Activated naive CD4-positive, alpha-beta T cell treated with anti-CD3 and anti-CD28 coated beads, Interleukin-2, amount 50 U/mL, for 24 hours (primary cell): Measurements from ENCODE around the gene GRAMD1B.

ENCODE experiments used
- H3K27ac Mint-ChIP-seq: one replicate; pipeline ENCODE4 v1.8.0; 2021; ENCODE audit warnings: mild to moderate bottlenecking, mixed read lengths
- H3K27me3 Mint-ChIP-seq: one replicate; pipeline ENCODE4 v1.8.0; 2021; ENCODE audit warnings: mixed read lengths
- H3K36me3 Mint-ChIP-seq: one replicate; pipeline ENCODE4 v1.8.0; 2021; ENCODE audit warnings: mixed read lengths
- H3K4me1 Mint-ChIP-seq: one replicate; pipeline ENCODE4 v1.8.0; 2021; ENCODE audit warnings: mixed read lengths
- H3K4me3 Mint-ChIP-seq: one replicate; pipeline ENCODE4 v1.8.0; 2021; ENCODE audit warnings: mild to moderate bottlenecking, mixed read lengths
- H3K9me3 Mint-ChIP-seq: one replicate; pipeline ENCODE4 v1.8.0; 2021; ENCODE audit warnings: mixed read lengths

GRAMD1B gene

GRCh38 chr11:123429913-123430720, at the start of gene GRAMD1B:
Gene GRAMD1B (plus strand): TSS chr11:123430269. CDS start chr11:123430793, 524 bp downstream.
- Mint-ChIP-seq H3K9me3 (no peaks in the 10 kb centered on the region), H3K4me3 (peak within 1 kb of the TSS; percentile 82), H3K27ac (peak within 1 kb of the TSS; percentile 12), H3K36me3 (no peaks in the 10 kb centered on the region), H3K27me3 (peaks cover 4% of the 10 kb centered on the region), H3K4me1 (peaks cover 23% of the 10 kb centered on the region)

- Mint-ChIP-seq H3K4me1 (peaks cover 10% of the 10 kb centered on the region), H3K4me3 (no peak overlapping the region), H3K36me3 (no peaks in the 10 kb centered on the region), H3K27me3 (no peaks in the 10 kb centered on the region), H3K27ac (no peak overlapping the region), H3K9me3 (no peaks in the 10 kb centered on the region)
Measured at GRCh38 chr11:123381149-123381548, 48.9 kb upstream of the GRAMD1B start.

GRCh38 chr11:123381817-123382554, 48.1 kb upstream of the GRAMD1B start:
- Mint-ChIP-seq H3K27ac (peak overlapping the region; percentile 25), H3K36me3 (no peaks in the 10 kb centered on the region), H3K4me1 (peaks cover 10% of the 10 kb centered on the region), H3K4me3 (no peak overlapping the region), H3K9me3 (no peaks in the 10 kb centered on the region), H3K27me3 (no peaks in the 10 kb centered on the region)

- H3K36me3 Mint-ChIP-seq, result no peaks in the 10 kb centered on the region
- H3K4me1 Mint-ChIP-seq, result peaks cover 10% of the 10 kb centered on the region
- no peak overlapping the region for H3K4me3 Mint-ChIP-seq
- H3K9me3 Mint-ChIP-seq, result no peaks in the 10 kb centered on the region
- peak overlapping the region; percentile 25 for H3K27ac Mint-ChIP-seq
- H3K27me3 Mint-ChIP-seq, result no peaks in the 10 kb centered on the region
Measured at GRCh38 chr11:123382555-123383074, 47.5 kb upstream of the GRAMD1B start.

- H3K27ac Mint-ChIP-seq, result no peak overlapping the region
- H3K36me3 Mint-ChIP-seq, result no peaks in the 10 kb centered on the region
- H3K9me3 Mint-ChIP-seq, result no peaks in the 10 kb centered on the region
- H3K4me3 Mint-ChIP-seq, result no peak overlapping the region
- peaks cover 10% of the 10 kb centered on the region for H3K4me1 Mint-ChIP-seq
- H3K27me3 Mint-ChIP-seq, result no peaks in the 10 kb centered on the region
Measured at GRCh38 chr11:123384116-123384515, 46.0 kb upstream of the GRAMD1B start.

- Mint-ChIP-seq H3K9me3 (no peaks in the 10 kb centered on the region), H3K36me3 (no peaks in the 10 kb centered on the region), H3K27me3 (no peaks in the 10 kb centered on the region), H3K27ac (no peak overlapping the region), H3K4me3 (no peak overlapping the region), H3K4me1 (peaks cover 6% of the 10 kb centered on the region)
Measured at GRCh38 chr11:123386796-123387510, 43.1 kb upstream of the GRAMD1B start.

GRCh38 chr11:123388640-123389039, 41.4 kb upstream of the GRAMD1B start:
- Mint-ChIP-seq H3K27me3 (no peaks in the 10 kb centered on the region), H3K4me1 (no peaks in the 10 kb centered on the region), H3K27ac (no peak overlapping the region), H3K4me3 (no peak overlapping the region), H3K9me3 (no peaks in the 10 kb centered on the region), H3K36me3 (no peaks in the 10 kb centered on the region)

- Mint-ChIP-seq H3K27ac (no peak overlapping the region), H3K4me3 (no peak overlapping the region), H3K4me1 (no peaks in the 10 kb centered on the region), H3K9me3 (no peaks in the 10 kb centered on the region), H3K36me3 (no peaks in the 10 kb centered on the region), H3K27me3 (no peaks in the 10 kb centered on the region)
Measured at GRCh38 chr11:123390146-123390545, 39.9 kb upstream of the GRAMD1B start.

GRCh38 chr11:123391646-123392348, 38.3 kb upstream of the GRAMD1B start:
- Mint-ChIP-seq H3K4me3 (no peak overlapping the region), H3K36me3 (no peaks in the 10 kb centered on the region), H3K9me3 (no peaks in the 10 kb centered on the region), H3K27me3 (no peaks in the 10 kb centered on the region), H3K27ac (no peak overlapping the region), H3K4me1 (no peaks in the 10 kb centered on the region)

GRCh38 chr11:123392431-123392830, 37.6 kb upstream of the GRAMD1B start:
- Mint-ChIP-seq H3K36me3 (no peaks in the 10 kb centered on the region), H3K9me3 (no peaks in the 10 kb centered on the region), H3K4me1 (no peaks in the 10 kb centered on the region), H3K27ac (no peak overlapping the region), H3K4me3 (no peak overlapping the region), H3K27me3 (no peaks in the 10 kb centered on the region)

GRCh38 chr11:123392844-123393243, 37.2 kb upstream of the GRAMD1B start:
- H3K4me3 Mint-ChIP-seq, result no peak overlapping the region
- no peaks in the 10 kb centered on the region for H3K4me1 Mint-ChIP-seq
- no peaks in the 10 kb centered on the region for H3K27me3 Mint-ChIP-seq
- no peak overlapping the region for H3K27ac Mint-ChIP-seq
- no peaks in the 10 kb centered on the region for H3K9me3 Mint-ChIP-seq
- H3K36me3 Mint-ChIP-seq, result no peaks in the 10 kb centered on the region

GRCh38 chr11:123393312-123393927, 36.6 kb upstream of the GRAMD1B start:
- H3K27me3 Mint-ChIP-seq, result no peaks in the 10 kb centered on the region
- no peak overlapping the region for H3K4me3 Mint-ChIP-seq
- H3K4me1 Mint-ChIP-seq, result no peaks in the 10 kb centered on the region
- no peaks in the 10 kb centered on the region for H3K36me3 Mint-ChIP-seq
- H3K27ac Mint-ChIP-seq, result no peak overlapping the region
- H3K9me3 Mint-ChIP-seq, result no peaks in the 10 kb centered on the region

GRCh38 chr11:123404676-123405075, 25.4 kb upstream of the GRAMD1B start:
- Mint-ChIP-seq H3K4me3 (no peak overlapping the region), H3K27me3 (no peaks in the 10 kb centered on the region), H3K27ac (no peak overlapping the region), H3K9me3 (no peaks in the 10 kb centered on the region), H3K36me3 (no peaks in the 10 kb centered on the region), H3K4me1 (no peaks in the 10 kb centered on the region)

- Mint-ChIP-seq H3K9me3 (no peaks in the 10 kb centered on the region), H3K27me3 (peaks cover 3% of the 10 kb centered on the region), H3K36me3 (no peaks in the 10 kb centered on the region), H3K4me3 (no peak overlapping the region), H3K4me1 (no peaks in the 10 kb centered on the region), H3K27ac (no peak overlapping the region)
Measured at GRCh38 chr11:123405123-123405592, 24.9 kb upstream of the GRAMD1B start.
